HG02885 (cell line): ENCODE measurements around the gene ARR3.
"Not testable (repeated sequence)": the region's sequence is repeated elsewhere in the genome, so short reads cannot be mapped to it uniquely, and the experiment has no call there.

Experiments used
- ATAC-seq: cut with Tn5 transposase; IDR thresholded peaks from one replicate; pipeline ENCODE4 v1.9.1; 2021; ENCODE audit warnings: mild to moderate bottlenecking; ENCODE audit not compliant: unreplicated experiment, poor library complexity

ARR3 gene

DNA sequence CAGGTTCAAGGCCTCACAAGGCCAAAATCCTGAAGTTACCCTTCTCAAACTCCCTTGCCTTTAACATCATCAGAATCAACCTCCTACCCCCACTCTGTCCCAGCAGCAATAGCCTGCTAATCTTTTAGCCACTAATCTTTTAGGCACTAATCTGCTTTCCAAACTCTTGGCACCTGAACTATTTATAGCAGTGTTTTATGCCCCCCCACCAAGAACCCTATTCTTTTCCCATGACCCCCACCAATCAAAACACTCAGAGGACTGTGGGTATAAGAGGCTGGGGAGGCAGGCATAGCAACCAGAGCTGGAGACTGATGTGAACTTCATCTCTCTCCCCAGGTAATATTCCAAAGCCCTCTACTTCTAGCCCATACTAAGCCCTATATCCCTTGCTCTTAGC, at the start of gene ARR3:
Gene ARR3, plus strand, starts transcription at position 301 of the 400 bp plus-strand sequence. CDS start 1,052 bp downstream, outside the sequence.
- no peak for ATAC-seq

DNA sequence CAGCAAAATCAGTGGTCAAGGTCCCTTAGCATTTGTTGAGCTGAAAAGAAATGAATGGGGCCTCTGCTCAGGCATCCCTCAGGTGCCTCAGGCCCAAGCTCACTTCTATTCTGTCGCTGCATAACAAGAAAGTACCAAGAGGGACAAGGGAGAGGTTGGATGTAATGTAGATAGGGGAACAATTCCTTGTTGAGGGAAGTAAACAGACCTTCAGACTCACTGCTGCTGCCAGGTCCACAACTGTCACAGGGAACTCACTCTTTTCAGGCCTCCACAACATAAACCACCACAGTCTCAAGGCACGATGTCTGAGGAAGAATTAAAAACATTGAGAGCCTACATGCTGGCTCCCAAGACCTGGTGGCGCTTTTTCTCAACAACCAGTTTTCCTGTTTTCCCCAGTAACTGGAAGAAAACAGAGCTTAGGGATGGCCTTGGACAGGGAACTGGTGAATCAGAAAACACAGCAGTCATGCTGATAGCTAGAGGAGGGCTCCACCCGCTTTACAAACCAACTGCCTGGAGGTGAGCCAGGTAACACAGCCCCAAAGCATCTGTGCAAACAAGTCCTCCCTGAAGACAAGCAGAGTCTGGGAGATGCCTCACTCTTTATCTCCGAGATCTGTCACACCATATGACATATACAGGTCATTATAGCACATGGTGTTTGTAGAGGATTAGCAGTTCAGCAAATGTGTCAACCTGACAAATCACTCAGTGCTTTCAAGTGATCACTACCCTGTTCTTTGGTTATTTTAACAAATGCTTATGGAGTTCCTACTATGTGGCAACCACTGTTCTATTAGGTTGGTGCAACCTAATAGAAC, 48.0 kb upstream of the ARR3 start:
- ATAC-seq = no peak

DNA sequence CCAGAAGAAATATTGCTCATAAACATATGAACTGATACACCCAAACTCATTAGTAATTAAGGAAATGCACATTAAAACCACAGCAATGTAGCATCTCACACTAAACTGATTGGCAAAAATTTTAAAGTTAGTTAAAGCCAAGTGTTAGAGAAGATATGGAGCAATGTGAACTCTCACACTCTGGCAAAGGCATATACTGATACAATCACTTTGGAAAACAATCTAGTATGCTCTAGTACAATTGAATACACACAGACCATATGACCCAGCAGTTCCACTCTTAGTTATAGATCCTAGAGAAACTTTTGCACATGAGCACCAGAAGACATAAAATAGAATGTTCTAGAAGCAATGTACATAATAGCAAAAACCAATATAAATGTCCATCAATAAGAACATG, 42.1 kb upstream of the ARR3 start:
- ATAC-seq = no peak

DNA sequence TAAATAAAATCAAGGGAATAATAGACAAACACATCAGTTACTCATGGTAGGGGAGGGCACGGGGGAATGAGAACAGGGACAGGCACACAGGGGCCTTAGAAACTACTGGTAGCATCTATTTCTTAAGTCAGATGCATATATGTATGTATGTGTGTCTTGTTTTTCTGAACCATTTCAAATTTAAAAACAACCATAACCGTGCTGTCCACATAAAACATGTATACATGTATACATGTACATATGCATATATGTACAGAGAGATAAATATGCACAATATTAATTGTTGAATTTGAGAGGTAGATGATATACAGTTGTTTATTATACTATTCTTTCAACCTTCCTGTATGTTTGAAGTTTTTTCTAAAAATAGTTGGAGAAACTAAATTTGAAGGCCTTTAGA, 41.4 kb upstream of the ARR3 start:
- ATAC-seq = no peak

DNA sequence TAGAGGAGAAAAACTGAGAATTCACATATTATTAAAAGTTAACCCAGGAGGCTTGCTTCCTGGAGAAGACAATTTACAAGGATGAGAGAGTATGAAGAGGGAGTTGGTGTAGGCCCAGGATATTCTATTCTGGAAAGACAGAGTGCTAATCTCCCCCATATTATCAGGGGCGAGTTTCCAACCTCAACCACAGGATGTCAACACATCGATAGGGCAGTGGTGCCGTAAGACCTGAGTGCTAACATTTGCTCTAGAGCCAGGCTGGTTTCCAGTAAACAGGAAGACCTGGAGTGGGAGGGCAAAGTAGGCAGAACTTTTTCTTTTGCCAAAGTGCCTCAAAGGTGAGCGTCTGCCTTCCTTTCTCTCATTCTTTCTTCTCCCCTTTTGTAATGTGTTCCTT, 36.5 kb upstream of the ARR3 start:
- no peak for ATAC-seq

DNA sequence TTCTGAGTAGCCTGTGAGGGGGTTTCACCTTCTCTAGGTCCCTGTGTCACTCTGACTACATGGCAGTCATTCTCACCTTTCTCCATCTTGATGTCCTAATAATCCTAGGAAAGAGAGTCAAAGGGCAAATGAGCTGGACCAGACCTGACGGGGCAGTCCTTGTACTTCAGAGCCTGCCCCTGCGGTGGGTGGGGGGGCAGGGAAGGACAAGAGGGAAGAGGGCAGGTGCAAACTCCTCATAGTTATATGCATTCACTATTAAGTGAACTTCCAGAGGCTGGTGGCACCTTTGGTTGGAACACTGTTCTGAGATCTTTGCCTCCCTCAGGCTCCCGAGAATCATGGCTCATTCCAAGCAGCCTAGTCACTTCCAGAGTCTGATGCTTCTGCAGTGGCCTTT, 33.8 kb upstream of the ARR3 start, which contains the start of gene AWAT1:
Gene AWAT1, plus strand, starts transcription at position 301 of the 400 bp plus-strand sequence. Its CDS starts 41 bp downstream, at position 342.
- ATAC-seq = no peak

DNA sequence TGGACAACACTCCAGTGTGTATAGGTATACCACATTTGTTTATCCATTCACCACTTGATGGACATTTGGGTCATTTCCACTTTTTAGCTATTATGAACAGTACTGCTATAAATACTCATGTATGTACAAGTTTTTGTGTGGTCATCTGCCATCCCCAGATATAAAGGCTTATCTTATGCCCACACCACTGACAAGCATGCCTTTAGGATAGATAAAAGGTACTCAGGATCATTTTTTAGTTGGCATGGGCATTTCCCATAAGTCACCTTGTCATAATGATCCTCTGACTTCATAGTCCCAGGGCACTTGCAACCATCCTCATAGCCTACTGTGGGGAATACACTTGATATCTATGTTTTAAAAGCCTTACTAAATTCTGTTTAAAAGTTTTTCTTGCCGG, 27.4 kb upstream of the ARR3 start:
- no peak for ATAC-seq

DNA sequence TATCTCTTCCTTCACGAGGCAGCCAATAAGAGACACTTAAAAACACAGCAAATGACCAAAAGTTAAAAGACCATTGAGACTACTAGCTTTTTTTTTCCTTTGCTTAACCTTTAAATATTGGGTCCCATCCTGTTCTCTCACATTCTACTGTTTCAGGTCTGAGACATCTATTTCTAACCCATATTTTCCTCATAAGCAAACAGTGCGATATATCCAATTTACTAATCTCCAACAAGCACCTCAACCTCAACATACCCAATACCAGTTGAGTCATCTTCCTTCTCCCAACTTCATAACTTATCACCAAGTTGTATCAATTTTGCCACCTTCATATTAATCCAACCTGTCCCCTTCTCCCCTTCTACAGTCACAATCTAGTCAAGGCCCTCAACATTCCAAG, 26.6 kb upstream of the ARR3 start:
- no peak for ATAC-seq

DNA sequence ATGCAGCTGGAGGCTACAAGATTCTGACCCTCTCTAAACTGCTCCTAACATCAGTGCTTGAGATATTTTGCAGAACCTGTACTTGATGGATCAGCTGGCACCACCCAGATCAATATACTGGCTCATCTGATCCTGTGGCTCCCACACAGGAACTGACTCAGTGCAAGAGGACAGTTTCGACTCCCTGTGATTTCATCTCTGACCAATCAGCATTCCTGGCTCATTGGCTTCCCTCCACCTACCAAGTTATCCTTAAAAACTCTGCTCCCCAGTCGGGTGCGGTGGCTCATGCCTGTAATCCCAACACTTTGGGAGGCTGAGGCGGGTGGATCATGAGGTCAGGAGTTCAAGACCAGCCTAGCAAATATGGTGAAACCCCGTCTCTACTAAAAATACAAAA, 24.5 kb upstream of the ARR3 start:
- not testable (repeated sequence) for ATAC-seq

DNA sequence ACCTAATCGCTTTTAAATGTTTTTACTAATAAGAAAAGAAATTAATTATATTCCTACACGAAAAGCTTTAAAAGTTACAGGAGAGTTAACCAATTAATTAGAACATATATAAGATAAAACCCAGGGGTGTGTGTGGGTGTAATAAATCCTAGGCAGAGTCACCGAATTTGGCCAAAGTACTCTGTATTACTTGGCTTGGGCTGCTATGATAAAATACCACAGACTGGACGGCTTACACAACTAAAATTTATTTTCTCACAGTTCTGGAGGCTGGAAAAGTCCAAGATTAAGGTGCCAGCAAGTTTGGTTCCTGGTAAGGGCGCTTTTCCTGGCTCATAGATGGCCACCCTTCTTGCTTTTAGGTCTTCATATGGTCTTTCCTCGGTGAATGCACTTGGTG, 23.3 kb upstream of the ARR3 start:
- no peak for ATAC-seq

DNA sequence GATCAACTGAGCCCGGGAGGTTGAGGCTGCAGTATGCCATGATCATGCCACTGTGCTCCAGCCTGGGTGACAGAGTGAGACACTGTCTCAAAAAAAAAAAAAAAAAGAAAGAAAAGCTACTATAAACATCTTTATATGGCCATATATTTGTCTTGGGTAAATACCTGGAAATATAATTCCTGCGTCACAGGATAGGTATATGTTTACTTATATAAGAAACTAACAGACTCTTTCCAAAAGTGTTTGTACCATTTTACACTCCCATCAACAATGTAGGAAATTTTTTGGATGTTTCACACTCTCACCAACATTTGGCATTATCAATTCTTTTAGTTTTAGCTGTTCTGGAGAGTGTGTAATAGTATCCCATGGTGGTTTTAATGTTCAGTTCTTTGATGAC, 20.9 kb upstream of the ARR3 start:
- no peak for ATAC-seq

DNA sequence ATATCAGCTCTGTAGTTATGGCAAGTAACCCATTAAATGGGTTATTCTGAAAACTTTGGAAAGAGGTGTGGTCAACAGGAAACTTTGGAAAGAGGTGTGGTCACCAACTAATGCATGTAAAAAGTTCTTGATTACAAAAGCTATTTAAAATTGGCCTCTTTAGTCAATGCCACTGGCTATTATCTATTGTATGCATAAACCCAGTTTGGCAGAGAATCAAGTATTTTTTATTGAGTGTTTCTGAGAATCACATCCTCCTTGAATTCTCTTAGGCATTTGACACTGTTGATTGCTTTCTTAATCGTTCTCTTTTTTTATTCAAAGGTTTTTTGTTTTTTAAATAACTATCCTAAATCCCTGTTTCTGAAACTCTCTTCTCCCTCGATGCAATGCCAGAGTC, 15.6 kb upstream of the ARR3 start:
- no peak for ATAC-seq

DNA sequence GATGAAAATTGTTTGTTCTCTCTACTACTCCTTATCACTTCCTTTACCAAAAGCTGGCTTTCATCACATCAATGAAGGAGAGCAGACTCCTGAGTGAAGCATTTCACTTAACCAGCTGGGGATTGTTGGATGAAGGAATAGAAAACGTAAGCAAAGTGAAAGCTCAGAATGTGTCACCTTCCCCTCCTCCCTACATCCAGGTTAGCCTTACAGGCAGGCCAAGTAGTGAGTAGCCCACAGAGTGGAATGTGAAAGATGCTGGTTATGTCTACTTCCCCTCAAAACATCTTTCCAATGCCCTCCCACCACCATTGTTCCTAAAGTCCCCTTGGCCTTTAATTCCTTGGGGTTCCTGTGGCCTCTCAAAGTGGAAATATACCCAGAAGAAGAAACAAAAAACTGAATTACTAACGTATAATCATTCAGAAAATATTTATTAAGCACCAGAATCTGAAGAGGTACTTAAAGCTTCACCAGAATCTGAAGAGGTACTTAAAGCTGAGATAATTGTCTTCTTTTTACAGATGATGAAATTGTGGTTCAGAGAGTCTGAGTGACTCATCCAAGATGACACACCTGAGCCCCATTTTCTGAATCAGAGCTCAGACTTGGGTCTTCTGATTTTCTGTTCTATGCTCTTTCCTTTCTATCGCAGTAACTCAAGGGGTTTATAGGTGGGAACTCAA, 14.6 kb upstream of the ARR3 start:
- no peak for ATAC-seq

DNA sequence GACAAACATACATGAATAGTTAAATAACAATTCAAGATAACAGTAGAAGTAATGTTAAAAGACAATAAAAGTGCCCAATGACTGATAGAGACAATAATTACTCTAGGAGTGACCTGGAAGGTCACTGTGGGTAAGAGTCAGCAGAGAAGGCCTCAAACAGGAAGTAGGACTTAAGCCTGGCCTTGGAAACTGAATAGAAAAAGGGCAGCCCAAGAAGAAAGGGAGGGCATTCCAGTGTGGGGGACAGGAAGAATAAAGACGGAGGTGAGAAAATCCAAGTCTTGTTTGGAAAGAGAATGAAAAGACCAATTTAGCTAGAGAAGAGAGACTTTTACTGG, 14.1 kb upstream of the ARR3 start:
- no peak for ATAC-seq

DNA sequence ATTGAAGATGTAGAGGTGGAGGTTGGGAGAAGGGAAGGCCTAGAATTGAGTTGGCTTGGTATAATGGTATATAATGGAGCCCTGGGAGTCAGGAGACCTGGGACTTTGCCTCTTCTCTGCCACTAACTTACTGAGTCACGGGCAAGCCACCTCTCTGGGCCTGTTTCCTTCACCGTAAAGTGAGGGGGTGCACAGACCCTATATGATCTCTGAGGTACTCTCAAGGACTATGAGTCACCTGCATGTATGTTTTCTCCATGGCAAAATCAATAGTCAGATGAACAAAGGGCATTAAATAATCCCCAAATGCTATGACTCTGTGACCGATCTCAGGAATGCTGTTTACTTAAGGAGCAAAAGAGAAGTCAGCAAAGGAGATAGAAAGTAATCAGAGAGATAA, 13.2 kb upstream of the ARR3 start:
- ATAC-seq = no peak

DNA sequence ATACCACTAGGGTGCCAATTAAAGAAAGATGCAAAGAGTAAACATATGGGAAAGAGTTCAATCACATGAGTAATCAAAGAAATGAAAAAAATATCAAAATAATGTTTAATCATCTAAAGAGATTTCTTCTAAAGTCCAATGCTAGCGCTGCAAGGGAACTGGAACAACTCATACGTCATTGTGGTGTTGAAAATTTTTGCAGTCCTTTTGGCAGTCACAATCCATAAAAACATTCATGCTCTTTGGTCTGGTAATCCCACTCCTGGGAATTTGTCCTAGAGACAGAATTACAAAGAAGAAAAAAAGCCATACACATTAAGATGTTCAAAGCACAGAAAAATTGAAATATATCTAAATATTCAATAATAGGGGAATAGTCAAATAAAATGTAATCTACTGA, 12.7 kb upstream of the ARR3 start:
- no peak for ATAC-seq

DNA sequence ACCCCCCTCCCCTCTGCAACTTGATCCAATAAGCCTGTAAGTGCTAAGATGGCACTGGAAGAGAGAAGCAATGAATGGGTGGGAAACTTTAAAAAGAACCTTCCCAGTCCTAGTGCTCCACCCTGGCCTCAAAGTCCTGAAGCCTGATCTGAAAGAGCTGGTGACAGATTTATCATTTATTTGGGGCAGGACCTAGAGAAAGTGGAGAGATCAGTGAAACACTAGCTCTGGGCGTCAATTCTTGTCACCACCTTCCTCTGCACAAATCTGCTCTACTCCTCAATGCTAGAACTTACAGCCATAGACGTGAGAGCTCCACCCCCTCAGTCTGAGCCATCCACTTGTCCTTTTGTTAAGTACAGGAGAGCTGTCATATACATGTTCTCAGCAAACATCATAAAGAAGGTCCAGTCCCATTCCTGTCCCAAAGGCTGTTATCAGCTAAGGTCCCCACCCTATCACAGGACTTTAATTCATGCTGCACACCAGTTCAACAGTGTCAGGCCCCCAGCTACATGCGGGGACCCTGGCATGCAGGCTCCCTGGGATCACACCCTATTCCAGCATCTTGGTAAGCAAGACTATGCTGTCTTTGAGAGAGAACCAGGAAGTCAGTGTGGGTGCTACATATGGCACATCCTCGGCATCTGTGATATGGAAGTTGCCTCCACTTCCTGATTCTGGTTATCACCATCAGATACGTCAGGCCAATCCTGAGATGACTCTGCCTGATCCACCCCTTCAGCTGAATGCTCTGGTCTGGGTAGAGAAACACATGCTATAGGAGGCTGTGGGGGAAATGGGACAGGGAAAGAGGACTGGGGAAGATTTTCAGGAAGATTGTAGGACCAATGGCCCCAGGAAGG, 10.5 kb upstream of the ARR3 start:
- no peak for ATAC-seq

DNA sequence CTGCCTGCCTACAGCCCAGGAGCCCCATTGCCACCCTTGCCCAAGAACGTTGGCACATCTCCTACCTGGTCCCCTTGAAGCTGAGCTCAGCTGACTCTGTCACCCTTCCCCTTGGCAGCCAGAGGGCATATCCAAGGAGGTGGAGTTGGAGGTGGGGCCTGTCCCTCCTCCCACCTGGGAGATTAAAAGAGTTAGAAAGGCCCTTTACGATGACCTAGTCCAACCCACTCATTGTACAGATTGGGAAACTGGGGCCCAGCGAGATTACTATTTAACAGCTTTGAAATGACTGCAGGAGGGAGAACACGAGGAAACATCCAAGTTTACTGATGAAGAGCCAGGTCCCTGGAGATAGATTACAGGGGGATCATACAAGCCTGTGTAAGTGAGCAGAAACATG, 8.0 kb upstream of the ARR3 start, which contains the start of gene P2RY4:
Gene P2RY4, minus strand, starts transcription at position 101 of the 400 bp plus-strand sequence. CDS start 580 bp downstream, outside the sequence.
- ATAC-seq = no peak

DNA sequence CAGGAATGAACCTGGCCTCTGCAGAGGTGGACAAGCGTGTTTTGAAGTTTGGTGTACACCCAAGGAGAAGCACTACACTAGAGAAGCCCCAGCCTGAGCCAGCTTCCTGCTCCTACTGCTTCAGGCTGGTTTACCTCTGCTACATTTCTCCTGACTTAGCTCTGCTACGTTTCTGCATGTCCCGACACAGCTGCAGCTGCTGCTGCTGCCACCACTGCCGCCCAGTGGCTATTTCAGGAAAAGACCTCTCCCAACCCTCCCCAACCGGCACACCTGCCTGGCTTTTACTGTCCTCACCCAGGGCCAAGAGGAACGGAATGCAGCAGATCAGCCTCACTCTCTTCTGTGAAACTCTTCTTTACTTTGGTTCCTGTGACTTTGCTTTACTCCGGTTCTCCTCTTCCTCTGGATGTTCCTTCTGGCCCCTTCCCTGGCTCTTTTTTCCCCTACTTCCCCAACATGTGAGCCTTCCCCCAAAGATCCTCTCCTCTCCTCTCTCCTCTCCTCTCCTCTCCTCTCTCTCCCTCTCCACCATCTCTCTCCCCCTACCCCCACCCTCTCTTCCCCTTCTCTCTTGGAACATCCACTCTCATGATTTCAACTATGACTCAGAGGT, 5.1 kb upstream of the ARR3 start:
- no peak for ATAC-seq

DNA sequence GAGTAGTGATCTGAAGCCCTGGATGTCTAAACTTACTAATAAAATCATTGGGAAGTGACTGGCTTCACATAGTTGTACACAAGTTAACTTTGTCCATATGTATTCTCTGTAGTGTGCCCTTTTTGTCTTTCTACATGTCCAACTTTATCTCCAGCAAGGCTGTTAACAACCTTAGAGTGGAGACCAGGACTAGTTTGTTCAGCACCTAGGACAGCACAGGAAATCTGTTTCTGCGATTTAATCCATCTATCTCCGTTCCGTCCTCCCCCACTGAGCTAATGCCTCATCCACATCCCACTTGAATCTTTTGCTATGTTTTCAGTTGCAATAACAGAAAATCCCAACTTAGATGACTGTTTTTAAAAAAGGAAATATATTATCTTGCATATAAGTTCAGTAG, 3.4 kb upstream of the ARR3 start:
- ATAC-seq = no peak
